HG03432 (cell line): ENCODE data around the gene KCNK7.

Experiments used
- ATAC-seq: cut with Tn5 transposase; IDR thresholded peaks from one replicate; pipeline ENCODE4 v1.9.1; 2021; ENCODE audit warnings: mild to moderate bottlenecking, moderate library complexity; ENCODE audit not compliant: unreplicated experiment

Gene KCNK7

DNA sequence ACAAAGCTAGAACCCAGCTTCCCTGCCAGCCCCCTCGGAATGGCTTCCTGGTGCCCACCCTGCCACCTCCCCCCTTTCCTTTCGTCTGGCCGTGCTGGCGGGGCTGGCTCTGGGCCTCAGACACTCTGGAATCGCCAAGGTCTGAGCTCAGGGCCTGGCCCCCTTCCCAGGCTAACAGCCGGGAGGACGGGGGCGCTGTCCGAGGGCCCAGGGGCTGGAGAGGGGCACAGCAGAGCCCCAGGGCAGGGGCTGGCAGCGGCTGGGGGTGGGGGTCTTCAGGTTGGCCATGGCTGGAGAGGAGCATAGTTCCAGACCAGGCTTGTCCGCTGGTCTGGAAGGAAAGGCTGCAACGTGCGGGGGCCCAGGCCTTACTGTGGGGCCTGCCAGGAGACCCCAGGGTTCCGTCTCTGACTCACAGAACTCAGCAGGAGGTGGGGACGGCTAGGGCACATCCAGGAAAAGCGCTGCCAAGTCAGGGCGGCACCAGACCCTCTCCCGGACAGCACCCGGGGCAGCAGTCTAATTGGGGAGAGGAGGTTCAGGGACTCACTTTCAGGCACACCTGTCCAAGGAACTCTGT, 36.6 kb downstream of the KCNK7 start:
- ATAC-seq = no peak

DNA sequence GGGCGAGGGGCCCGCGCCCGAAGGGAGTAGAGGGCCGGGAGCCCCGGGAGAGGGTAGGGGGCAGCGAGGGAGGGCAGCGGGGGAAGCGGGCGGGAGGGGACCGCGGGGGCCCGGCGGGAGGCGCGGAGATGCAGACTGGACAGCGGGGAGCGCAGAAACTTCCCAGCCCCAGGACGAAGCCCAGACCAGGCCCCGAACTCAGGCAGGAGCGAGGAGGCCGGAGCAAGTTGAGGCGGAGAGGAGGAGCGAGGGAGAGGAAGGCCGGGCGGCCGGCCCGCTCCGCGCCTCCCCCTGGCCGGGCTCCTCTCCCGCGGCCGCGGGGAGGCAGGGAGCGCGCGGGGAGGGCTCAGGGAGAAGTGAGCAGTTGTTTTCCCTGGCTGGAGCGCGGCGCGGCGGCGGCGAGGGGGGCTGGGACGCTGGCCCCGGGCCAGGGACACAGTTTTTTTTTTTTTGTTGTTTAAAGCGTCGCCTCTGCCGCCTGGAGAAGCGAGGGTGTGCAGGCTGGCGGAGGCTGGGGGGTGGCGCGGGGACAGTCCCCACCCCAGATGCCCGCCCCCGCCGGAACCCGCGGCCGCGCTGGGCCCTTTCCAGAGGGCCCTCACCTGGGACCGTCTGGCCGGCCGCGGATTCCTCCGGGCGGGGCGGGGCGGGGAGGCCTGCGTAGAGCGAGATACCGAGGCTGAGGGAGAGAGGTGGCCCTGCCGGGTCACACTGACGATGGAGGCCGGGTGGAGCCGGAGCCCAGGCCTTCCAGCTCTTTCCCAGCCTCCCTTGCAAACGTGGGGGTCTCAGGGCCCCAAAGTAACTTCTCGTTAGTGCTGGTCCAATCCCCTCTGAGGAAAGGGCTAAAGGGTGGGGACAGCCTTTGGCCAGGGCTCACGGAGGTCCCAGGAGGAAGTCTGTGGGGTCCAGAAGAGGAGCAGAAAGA, 37.3 kb downstream of the KCNK7 start, which contains the start of gene LTBP3:
Gene LTBP3 (minus strand): TSS at position 358 of the 928 bp plus-strand sequence. CDS start 400 bp downstream, outside the sequence.
- ATAC-seq = no peak

DNA sequence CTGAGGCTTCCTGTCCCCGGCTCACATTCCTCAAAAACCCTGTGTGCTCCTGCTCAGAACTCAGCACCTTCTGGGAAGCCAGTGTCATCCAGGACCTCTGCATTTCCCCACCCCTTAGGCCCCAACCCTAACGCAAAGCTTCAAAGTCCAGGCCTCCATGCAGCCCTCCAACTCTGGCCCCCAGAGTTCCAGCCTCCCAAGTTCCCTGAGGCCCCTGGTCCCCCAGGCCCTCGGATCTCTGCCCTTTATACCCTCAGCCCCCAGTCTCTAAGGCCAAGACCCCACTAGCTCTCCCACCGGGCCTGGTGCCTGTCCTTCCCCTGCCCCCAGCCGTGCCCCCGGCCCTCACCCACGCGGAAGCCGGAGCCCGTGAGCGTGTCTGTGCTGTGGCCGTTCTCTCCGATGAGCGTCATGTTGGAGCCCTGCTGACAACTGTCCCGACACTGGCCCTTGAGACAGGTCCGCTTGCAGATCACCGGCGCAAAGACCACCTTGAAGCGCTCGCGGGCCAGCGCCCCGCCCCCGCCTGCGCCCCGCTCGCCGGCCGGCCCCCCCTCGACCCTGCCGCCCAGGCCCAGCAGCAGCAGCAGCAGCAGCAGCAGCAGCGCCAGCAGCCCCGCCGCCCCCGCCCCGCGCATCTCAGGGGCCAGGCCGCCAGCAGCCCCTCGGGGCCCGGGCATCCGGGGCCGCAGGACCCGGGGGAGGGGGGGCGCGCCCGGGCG, 38.2 kb downstream of the KCNK7 start:
- ATAC-seq = no peak

DNA sequence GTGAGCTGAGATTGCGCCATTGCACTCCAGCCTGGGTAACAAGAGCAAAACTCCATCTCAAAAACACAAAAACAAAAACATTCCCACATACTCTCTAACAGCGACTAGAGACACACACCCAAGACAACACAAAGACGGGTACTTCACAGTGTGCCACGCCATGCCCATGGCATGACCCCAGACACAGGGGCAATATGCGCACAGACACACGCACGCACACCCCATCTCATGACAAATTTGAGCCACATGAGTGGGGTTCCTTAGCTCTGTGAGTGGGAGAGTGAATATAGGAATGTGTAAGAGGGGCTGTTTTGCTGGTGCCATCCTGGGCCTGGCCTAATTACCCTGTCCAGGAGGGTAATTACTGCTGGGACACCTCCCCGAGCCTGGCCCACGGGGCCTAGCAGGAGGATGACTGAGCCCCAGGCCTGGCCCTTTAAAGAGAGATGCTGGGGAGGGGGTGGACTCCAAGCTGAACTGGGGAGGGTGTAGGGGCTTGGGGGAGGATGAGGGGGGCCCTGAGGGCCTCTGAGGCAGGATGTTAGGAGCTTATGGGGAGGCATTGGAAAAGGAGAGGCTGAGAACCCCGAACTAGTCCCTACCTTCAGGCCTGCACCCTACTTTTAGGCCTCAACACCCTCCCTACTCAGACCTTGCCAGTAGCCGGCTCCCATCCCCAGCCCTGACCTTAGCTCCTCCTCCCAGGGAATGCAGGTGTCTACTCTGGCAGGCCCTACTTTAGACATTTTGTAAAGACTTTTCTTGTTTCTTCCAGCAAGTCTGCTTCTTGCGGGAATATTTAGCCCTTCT, 38.9 kb downstream of the KCNK7 start:
- no peak for ATAC-seq

DNA sequence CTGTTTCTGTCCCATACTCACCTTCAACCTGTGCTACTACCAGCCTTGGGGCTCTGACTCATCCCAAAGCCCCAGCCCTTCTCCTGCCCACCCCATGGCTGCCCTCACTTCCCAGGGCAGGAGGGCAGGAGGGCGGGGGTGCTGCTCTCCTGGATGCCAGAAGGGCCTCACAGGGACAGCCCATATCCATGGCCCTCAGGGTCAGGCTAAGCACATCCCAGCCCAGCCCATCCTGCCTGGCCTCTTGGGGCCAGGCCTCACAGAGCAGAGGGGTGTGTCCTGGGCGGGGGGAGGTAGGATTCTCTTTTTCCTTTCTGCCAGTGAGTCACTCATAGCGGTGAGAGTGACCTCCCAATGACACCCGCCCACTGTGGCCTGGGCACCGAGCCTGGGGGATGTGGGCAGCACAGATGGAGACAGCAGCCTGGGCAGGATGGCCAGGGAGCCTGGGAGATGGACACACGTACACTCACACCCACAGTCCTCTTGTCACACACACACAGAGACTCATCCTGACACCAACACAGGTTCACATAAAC, 39.8 kb downstream of the KCNK7 start:
- ATAC-seq = no peak

DNA sequence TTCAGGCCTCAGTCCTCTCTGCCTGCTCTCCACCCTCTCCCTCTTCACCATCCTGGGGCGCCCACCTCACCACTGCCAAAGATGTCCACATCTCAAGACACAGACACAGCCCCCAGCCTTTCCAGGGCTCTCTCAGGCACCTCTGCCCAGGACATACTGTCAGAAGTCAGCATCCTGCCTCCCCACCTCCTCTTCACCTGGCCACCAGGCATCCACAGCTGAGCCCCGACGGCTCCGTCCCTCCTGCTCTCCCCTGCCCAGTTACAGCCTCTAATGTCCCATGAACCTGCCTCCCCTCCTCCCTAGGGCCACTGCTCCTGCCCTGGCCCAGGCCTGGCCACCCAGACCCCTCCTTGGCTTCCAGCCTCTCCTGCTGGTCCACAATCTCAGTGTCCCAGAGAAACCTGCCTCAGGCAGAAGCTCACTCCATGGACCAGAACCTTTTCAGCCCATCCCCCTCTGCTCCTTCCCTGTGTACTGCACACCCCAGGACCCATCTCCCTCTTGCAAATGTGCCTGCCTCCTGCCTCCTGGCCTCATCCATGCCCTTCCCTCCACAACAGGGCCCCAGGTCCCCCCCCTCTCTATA, 40.7 kb downstream of the KCNK7 start:
- ATAC-seq = no peak

DNA sequence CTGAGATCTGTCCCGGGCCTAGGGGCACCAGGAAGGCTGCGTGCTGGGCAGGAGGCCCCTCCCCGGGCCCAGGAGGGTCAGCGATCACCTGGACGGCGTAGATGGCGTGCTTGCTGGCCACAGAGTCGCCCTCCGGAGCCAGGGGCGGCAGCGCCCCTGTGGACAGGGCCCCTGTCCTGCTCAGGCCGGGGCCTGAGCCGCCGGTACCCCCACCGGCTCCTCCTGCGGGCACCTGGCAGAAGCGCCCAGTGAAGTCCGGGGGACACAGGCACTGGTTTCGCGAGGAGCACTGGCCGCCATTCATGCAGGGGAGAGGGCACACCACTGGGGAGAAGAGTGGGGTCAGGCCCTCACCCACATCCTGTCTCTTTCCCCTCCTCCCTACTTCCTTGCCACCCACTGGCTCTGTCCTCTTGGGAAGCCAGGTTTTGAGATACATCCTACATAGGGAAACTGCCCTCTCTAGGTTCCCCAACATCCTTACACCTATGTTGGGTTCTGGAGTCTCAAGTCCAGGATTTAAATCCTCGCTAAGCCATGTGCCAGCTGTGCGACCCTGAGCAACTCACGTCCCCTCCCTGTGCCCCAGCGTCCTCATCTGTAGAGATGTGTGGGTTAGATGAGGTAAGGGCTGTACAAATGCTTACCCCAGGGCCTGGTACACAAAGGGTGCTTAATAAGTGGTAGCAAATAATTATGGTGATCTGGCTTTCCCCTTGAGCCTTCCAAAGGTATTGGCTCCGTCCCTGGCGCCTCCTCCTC, 41.4 kb downstream of the KCNK7 start:
- ATAC-seq = no peak

DNA sequence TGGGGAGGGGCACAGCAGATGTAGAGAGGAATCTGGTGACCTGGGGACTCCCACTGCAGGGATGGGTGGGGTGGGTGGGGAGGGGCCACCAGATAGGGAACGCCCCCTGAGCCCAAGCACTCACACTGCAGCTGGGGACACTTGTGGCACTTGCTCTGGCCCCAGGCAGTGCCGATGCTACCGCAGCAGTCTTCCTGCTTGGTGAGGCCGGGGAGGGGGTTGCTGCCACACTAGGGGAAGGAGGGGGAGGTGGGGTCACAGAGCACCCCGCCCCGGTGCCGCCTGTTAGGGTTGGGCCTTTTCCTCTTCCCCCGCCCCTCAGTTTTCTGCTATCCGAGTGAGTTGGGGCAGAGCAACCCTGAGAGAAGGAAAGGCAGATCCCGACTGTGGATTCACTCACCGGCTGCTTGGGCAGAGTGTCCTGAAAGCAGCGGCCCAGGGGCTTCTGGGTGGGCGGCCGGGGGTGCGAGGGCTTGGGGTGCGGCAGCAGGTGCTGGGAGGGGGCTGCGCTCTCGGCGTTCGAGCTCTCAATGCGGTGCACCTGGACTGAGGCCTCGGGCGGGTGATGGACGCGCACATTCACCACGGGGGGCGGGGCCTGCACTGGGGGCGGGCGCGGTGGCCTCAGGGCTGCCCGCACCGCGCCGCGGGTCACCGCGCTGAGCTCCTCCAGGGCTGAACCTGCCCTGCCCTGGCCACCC, 42.1 kb downstream of the KCNK7 start:
- no peak for ATAC-seq

DNA sequence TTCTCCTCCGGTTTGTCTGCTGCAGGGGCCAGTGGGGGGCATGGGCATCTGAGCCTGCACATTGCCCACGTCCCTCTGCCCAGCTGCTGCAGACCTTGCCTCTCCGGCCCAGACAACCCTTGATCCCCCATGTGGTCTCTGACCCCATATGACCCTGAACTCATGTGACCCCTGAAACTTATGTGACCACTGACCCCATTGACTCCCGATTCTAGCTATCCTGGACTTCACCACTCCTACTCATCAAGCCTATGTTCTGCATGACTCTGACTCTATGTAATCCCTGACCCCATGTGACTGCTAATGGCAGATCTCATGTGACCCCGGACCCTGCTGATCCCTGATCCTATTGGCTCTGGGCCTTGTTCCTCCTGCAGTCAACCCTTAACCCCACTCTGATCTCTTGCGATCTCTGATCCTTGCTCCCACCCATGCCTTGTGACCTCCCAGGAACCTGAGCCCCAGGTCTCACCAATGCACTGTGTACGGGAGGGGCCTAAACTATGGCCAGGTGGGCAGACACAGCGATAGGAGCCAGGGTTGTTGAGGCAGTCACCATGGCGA, 43.1 kb downstream of the KCNK7 start:
- ATAC-seq = no peak

DNA sequence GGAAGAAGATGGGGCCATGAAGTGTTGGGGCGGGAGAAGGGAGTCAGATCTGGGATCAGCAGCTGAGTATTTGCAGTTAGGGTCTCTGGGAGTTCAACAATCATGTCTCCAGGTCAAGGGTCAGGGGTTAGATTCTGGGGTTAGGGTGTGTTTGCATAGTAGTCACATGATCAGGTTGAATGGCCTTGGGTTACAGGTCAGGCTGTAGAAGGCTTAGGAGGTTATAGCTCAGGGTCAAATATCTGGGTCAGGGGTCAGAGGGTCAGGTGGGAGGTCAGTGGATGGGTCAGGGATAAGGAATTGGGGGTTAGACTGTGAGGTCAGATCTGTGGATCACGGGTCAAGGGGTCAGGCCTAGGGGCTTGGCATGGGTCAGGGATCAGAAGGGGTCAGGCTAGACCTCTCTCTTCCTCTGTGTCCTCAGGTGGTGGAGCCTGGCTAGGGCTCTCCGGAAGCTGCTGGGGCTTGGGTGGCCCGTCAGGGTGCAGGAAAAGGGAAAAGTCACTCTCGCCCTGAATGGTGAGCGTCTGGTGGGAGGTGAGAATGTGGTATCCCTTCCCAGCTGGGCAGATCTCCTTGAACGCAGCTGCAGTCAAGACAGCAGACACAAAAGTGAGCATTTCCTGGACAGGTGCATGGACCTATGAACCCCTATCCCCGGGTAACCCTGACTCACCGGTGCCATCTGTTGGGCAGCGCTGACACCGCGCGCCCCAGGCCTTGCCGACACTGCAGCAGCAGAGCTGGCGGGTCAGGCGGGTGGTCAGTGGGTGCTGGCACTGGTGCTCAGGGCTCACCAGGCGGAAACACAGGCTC, 43.8 kb downstream of the KCNK7 start:
- peak; percentile 64 for ATAC-seq

DNA sequence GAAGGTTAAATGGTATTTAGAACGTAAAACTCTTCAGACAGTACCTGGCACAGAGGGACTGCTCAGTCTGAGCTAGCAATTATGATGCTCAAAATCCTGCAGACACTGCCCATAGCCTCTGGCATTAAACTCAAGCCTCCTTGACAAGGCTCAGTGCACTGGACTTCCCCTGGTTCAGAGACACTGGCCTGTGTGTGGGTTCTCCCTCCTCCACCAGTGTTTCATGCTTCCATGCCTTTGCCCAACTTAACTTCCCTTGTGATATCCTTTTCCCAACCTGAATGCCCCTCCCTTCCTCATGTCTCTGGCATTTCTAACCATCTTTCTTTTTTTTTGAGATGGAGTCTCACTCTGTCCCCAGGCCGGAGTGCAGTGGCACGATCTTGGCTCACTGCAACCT, 46.5 kb downstream of the KCNK7 start:
- no peak for ATAC-seq

DNA sequence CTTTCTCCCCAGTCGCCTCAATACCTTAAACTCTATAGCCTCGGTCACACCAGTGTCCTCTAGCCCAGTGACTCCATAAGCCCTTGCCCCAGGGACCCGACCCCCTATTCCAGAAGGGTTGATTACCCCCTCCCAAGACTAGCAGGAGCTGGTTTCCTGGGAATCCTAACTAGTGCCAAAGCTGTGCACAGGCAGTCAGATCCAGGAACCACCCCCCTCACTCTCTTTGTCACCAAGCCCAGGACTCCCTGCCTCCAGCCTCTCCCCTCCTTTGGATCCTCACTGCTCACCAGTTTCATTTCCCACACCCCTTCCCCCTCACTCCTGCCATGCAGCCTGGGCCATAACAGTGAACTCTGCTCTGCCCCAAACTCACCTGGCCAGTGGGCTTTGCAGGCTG, 47.2 kb downstream of the KCNK7 start:
- no peak for ATAC-seq

DNA sequence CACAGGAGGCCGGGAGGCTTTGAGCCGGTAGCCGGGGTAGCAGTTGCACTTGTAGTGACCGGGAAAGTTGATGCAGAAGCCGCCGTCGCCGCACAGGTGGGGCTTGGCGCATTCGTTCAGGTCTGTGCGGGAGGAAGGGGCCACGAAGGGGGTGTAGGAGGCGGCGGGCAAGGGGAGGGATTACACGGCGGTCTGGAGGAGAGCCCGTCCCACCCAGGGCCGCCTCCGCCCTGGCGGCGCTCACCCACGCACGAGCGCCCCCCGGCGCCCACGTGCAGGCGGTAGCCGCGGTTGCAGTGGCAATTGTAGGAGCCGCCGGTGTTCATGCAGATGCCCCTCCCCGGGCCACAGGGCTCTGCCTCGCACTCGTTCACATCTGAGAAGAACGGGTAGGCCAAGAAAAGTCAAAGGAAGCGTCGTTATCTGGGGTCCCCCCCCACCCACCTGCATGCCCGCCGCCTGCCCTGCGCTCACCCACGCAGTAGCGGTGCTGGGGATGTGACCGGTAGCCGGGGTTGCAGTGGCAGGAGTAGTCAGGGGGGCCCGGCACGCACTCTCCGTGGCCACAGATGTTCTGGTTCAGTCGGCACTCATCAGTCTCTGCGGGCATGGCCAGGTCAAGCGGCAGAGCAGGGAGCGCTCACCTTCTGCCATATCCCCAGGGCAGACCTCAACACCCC, 48.0 kb downstream of the KCNK7 start:
- no peak for ATAC-seq

DNA sequence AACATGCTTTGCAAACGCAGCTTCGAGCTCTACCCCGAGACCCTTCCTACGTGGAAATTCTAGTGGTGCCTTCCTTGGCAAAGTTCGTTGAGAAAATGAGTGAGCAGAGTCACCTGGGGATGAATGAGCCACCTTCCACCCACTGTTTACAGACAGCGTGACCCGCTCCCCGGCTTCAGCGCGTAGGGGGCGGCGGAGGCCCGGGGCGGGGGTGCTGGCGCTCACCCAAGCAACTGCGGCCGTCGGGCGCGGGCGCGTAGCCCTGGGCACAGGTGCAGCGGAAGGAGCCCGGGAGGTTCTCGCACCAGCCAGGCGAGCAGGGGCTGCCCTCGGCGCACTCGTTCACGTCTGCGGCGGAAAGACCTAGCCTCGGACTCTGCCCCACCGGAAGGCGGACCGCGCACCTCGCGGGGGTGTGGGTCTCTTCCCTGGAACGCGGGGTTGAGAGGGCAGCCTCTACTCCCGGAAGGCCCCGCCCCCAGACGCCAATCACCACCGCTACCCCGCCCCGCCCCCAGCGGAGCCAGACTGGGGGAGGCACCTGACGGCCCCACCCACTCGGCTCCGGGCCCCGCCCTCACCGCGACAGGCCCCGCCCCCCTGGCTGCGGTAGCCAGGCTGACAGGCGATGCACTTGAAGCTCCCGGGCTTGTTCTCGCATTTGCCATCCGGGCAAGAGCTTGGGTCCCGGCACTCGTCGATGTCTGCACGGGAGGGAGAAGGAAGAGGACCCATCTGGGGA, 49.2 kb downstream of the KCNK7 start:
- ATAC-seq = peak; percentile 79

DNA sequence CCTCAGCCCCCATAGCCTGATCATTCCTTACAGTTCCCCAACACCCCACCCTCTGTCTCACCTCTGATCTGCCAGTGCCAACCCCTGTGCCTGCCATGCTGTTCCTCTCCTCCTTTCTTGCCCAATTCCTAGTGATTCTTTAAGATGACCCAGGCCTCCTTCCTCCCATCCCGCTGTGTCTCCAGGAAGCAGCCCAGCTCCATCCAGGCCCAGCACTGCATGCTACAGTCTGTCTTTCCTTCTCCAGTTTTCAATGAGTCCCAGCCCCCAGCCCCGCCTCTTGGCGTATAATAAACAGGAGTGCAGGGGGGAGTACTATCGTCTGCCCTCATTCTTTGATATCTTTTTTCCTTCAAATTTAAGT, 49.8 kb downstream of the KCNK7 start:
- no peak for ATAC-seq
